Adrenal gland (tissue), 5 donors: ENCODE data around the gene PARPBP.

Experiments
- POLR2A ChIP-seq, 2 donors: fragments of 450-650 bp; IDR thresholded peaks; one replicate each; pipeline ENCODE4 v1.6.1; 2017; ENCODE audit warnings: antibody characterized with exemption in 2 of 2, mild to moderate bottlenecking in 2 of 2, moderate library complexity in 1 of 2
- TF ChIP-seq, protein P1 (sequence below), 6 experiments: fragments of 450-650 bp in 4 of 6; fragments of 200-600 bp in 2 of 6; sonication (generic) in 1 of 6; IDR thresholded peaks; 1 replicate in 5 of 6; 2 replicates in 1 of 6; pipeline versions ENCODE4 v1.5.1 to v1.8.0; 2016 to 2021; ENCODE audit warnings: antibody characterized with exemption in 6 of 6, mild to moderate bottlenecking in 2 of 6, moderate library complexity in 1 of 6
- donor health status: DM: no; HTN: no; CAD: no.

DNA sequence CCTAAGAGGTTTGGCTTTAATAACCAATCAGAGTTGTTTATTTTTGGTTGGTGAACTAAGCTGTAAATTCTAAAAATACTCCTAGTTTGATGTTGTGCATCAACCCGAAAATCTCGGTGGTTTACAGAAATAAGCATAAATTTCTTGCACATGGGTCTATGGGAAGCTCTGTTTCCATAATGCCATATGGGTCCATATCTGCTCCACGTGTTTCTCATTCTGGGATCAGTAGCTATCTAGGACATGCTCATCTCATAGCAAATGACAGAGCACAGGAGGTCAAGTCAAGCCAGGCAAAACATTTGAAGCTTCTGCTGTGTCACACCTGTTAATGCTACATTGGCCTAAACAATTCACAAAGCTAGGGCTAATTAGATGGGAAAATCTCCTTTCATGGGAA is 23.1 kb upstream of the PARPBP start:
- TF ChIP-seq, protein P1, sequence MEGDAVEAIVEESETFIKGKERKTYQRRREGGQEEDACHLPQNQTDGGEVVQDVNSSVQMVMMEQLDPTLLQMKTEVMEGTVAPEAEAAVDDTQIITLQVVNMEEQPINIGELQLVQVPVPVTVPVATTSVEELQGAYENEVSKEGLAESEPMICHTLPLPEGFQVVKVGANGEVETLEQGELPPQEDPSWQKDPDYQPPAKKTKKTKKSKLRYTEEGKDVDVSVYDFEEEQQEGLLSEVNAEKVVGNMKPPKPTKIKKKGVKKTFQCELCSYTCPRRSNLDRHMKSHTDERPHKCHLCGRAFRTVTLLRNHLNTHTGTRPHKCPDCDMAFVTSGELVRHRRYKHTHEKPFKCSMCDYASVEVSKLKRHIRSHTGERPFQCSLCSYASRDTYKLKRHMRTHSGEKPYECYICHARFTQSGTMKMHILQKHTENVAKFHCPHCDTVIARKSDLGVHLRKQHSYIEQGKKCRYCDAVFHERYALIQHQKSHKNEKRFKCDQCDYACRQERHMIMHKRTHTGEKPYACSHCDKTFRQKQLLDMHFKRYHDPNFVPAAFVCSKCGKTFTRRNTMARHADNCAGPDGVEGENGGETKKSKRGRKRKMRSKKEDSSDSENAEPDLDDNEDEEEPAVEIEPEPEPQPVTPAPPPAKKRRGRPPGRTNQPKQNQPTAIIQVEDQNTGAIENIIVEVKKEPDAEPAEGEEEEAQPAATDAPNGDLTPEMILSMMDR (IDR thresholded peaks at IDR 0.05) = no peak
- TF ChIP-seq POLR2A (IDR thresholded peaks at IDR 0.05) = no peak
